HFFc6 (cell line): ENCODE measurements around the gene SLC16A4. TPM values are rescaled to one million over a fixed set of nuclear protein-coding genes. Genes with fewer than 3 reads are reported as not detected.
"Not testable (repeated sequence)": the region's sequence is repeated elsewhere in the genome, so short reads cannot be mapped to it uniquely, and the experiment has no call there.

Source experiments
- DNase-seq: peaks from one replicate; pipeline ENCODE4 v3.0.0-alpha.2; 2018
- H3K27ac Mint-ChIP-seq: 2 replicates; pipeline ENCODE4 v1.8.0; 2020; ENCODE audit warnings: mild to moderate bottlenecking, mixed read lengths
- H3K27me3 Mint-ChIP-seq: 2 replicates; pipeline ENCODE4 v1.8.0; 2021; ENCODE audit warnings: mild to moderate bottlenecking, moderate library complexity, mixed read lengths; ENCODE audit not compliant: insufficient read depth
- H3K36me3 Mint-ChIP-seq: 2 replicates; pipeline ENCODE4 v1.8.0; 2021; ENCODE audit warnings: low read depth, mixed read lengths
- H3K4me1 Mint-ChIP-seq: 2 replicates; pipeline ENCODE4 v1.8.0; 2020; ENCODE audit warnings: low read depth, mixed read lengths
- H3K4me3 Mint-ChIP-seq: 2 replicates; pipeline ENCODE4 v1.8.0; 2020; ENCODE audit warnings: mild to moderate bottlenecking, moderate library complexity, mixed read lengths
- H3K9me3 Mint-ChIP-seq: 2 replicates; pipeline ENCODE4 v1.8.0; 2020; ENCODE audit warnings: mild to moderate bottlenecking, mixed read lengths
- CTCF ChIP-seq: fragments of 200-600 bp; sonication (generic); IDR thresholded peaks from 2 replicates; pipeline ENCODE4 v1.5.0; 2021; ENCODE audit warnings: antibody characterized with exemption, mild to moderate bottlenecking
- long read RNA-seq: library from polyadenylated mRNA; unstranded; transcript quantifications from one replicate; pipeline ENCODE4 v2.0.0, GENCODE V29; 2019
- total RNA-seq, 6 experiments: library from RNA; stranded (reverse); fragmentation: NEBNext Ultra II Directional; extraction: Animal tissue kit (Norgen Biotek cat#: 25700); gene quantifications; 2 replicates in 1 of 6; 3 replicates in 5 of 6; pipeline ENCODE4 v1.2.3, GENCODE V29; 2021

SLC16A4 gene
- total RNA-seq, result 10 to 100 TPM; 14.7 to 25.2 (median 21.5) TPM
- long read RNA-seq, transcript SLC16A4-201 (9 exons, 2,632 nt), result major isoform, 9 of 21 reads
- long read RNA-seq, transcript SLC16A4-210 (8 exons, 2,496 nt), result minor isoform, 5 of 21 reads
- long read RNA-seq, partial matches to known transcripts, result 2 of 21 reads
- long read RNA-seq, other reads (novel, unspliced or antisense), result 5 of 21 reads

- Mint-ChIP-seq H3K27ac (peak within 1 kb of the TSS; percentile 81), H3K4me1 (peaks cover 70% of the 10 kb centered on the region), H3K36me3 (peaks cover 5% of the 10 kb centered on the region), H3K9me3 (peaks cover 4% of the 10 kb centered on the region; the same call in 1 of the 2 replicates), H3K27me3 (no peaks in the 10 kb centered on the region; the same call in 1 of the 2 replicates), H3K4me3 (peak within 1 kb of the TSS; percentile 80)
- peak; percentile 64 for DNase-seq
- TF ChIP-seq CTCF, result no peak
These were observed at the start of gene SLC16A4 for GRCh38 chr1:110390692-110391245. Gene SLC16A4, minus strand, starts transcription at chr1:110391026. Its CDS starts 1,703 bp downstream, at chr1:110389323.

- not testable (repeated sequence) for H3K9me3 Mint-ChIP-seq, H3K4me3 Mint-ChIP-seq, DNase-seq, H3K36me3 Mint-ChIP-seq, H3K27ac Mint-ChIP-seq
- Mint-ChIP-seq H3K27me3 (peaks cover 34% of the 10 kb centered on the region), H3K4me1 (peaks cover 13% of the 10 kb centered on the region)
These were observed 49.0 kb upstream of the SLC16A4 start for GRCh38 chr1:110439873-110440272.

GRCh38 chr1:110438893-110439292, 48.1 kb upstream of the SLC16A4 start:
- no peak for DNase-seq
- Mint-ChIP-seq H3K27ac (no peak overlapping the region), H3K4me1 (peaks cover 13% of the 10 kb centered on the region), H3K27me3 (peaks cover 40% of the 10 kb centered on the region), H3K4me3 (no peak overlapping the region), H3K36me3 (no peaks in the 10 kb centered on the region), H3K9me3 (no peaks in the 10 kb centered on the region)
- TF ChIP-seq CTCF, result no peak

GRCh38 chr1:110437645-110438299, 46.9 kb upstream of the SLC16A4 start:
- DNase-seq, H3K4me3 Mint-ChIP-seq, H3K36me3 Mint-ChIP-seq, H3K27ac Mint-ChIP-seq, H3K9me3 Mint-ChIP-seq: not testable (repeated sequence)
- Mint-ChIP-seq H3K4me1 (peaks cover 13% of the 10 kb centered on the region), H3K27me3 (peaks cover 37% of the 10 kb centered on the region)

- Mint-ChIP-seq H3K27me3 (peaks cover 42% of the 10 kb centered on the region), H3K27ac (no peak overlapping the region), H3K4me1 (peaks cover 13% of the 10 kb centered on the region), H3K36me3 (no peaks in the 10 kb centered on the region), H3K4me3 (no peak overlapping the region), H3K9me3 (no peaks in the 10 kb centered on the region)
- TF ChIP-seq CTCF, result no peak
- peak; percentile 38 for DNase-seq
These were observed 45.8 kb upstream of the SLC16A4 start for GRCh38 chr1:110436635-110437034.

- DNase-seq, result no peak
These were observed 44.1 kb upstream of the SLC16A4 start for GRCh38 chr1:110434946-110435345.

More at GRCh38 chr1:110434946-110435345, 44.1 kb upstream of the SLC16A4 start:
- Mint-ChIP-seq H3K4me1 (peaks cover 6% of the 10 kb centered on the region; the same call in 1 of the 2 replicates), H3K27ac (no peak overlapping the region), H3K4me3 (no peak overlapping the region), H3K36me3 (no peaks in the 10 kb centered on the region), H3K9me3 (no peaks in the 10 kb centered on the region), H3K27me3 (peaks cover 59% of the 10 kb centered on the region)
- TF ChIP-seq CTCF, result no peak
